Astrocyte (in vitro differentiated cells and primary cell): ENCODE measurements around the gene ZFR.

Experiments
- EZH2 ChIP-seq: IDR thresholded peaks from 2 replicates; pipeline ENCODE4 v1.6.1; 2012; ENCODE audit warnings: mild to moderate bottlenecking, low read length, inconsistent platforms; ENCODE audit not compliant: insufficient read depth
- TF ChIP-seq, protein P1 (sequence below): IDR thresholded peaks from 2 replicates; pipeline ENCODE4 v1.5.1; 2011; ENCODE audit warnings: low read depth, mild to moderate bottlenecking, inconsistent platforms, low read length, moderate library complexity; ENCODE audit not compliant: insufficient read depth

DNA sequence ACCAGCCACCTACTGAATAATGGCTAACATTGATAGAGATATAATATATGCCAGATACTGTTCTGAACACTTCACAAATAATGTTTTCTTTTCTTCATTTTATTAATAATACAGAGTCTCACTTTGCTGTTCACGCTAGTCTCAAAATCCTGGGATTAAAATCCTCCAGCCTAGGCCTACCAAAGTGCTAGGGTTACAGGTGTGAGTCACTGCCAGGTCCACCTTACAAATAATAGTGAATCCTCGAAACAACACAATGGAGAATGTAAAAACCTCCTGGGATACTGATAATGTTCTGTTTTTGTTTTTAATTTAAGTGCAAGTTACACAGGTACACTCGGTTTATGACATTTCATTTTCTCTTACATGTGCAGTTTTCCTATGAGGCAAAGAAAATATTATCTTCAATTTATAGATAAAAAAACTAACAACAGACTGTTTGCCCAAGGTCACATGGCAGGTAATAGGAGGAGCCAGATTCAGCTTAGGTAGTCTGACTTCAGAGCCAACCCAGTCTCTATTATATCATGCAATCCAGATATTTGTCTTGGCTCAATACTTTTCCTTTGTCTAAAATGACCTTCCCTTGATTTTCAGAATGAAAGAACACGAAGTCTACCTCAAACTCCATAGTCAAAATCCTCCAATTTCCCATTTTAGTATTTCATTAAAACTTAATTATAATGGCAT, 7.8 kb downstream of the ZFR start:
- TF ChIP-seq, protein P1, sequence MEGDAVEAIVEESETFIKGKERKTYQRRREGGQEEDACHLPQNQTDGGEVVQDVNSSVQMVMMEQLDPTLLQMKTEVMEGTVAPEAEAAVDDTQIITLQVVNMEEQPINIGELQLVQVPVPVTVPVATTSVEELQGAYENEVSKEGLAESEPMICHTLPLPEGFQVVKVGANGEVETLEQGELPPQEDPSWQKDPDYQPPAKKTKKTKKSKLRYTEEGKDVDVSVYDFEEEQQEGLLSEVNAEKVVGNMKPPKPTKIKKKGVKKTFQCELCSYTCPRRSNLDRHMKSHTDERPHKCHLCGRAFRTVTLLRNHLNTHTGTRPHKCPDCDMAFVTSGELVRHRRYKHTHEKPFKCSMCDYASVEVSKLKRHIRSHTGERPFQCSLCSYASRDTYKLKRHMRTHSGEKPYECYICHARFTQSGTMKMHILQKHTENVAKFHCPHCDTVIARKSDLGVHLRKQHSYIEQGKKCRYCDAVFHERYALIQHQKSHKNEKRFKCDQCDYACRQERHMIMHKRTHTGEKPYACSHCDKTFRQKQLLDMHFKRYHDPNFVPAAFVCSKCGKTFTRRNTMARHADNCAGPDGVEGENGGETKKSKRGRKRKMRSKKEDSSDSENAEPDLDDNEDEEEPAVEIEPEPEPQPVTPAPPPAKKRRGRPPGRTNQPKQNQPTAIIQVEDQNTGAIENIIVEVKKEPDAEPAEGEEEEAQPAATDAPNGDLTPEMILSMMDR: no peak
- TF ChIP-seq EZH2: no peak
